H1 (cell line): ENCODE data around the gene CCDC116.

ENCODE experiments used
- TAF7 ChIP-seq: optimal IDR thresholded peaks from 2 replicates; pipeline ENCODE3; 2011; ENCODE audit warnings: low read depth, mild to moderate bottlenecking, inconsistent platforms, low read length, moderate library complexity, borderline replicate concordance
- TF ChIP-seq, protein P1 (sequence below), 3 experiments: IDR thresholded peaks; 1 replicate in 2 of 3; 2 replicates in 1 of 3; pipeline versions ENCODE4 v1.5.1 to v1.6.1; 2011; ENCODE audit warnings: low read length in 3 of 3, mild to moderate bottlenecking in 3 of 3, inconsistent platforms in 2 of 3, low read depth in 1 of 3, moderate library complexity in 1 of 3; ENCODE audit not compliant: insufficient read depth in 1 of 3; ENCODE audit errors: control extremely low read depth in 1 of 3
- TF ChIP-seq, protein P2 (sequence below): IDR thresholded peaks from 2 replicates; pipeline ENCODE4 v1.6.1; 2011; ENCODE audit warnings: low read length, improper control_type of control experiment

DNA sequence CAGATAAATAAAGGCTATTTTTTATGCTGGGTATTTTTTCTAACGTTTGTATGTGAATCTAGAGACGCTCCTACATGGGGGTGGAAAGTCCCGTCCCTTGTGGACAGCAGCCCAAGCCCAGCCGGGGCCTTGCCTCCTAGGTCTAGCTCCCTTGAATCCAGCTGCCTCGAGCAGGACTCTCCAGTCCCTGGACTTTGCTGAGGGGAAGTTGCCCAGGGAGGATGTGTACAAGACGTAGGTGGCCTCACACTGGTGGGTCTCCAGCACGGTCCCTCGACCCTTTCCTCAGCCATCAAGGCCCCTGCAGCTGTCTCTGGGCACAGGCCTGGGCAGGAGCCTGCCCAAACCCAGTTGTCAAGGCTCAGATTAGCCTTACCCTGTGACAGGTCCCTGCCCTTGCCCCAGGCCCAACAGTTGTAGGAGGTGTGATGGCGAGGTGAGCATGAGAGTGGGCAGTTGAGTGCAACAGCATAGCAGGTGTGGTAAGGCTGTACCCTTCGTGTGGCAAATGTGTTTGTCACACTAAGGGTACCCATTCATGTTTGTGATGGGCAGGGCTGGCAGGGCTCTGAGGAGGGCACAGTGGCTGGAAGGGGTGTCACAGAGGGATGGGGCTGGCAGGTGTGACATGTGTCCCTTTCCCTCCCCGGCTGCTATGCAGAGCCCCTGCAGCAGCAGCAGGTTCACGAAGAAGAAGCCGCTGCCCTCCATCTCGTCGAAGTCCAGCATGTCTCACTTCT, 3.4 kb downstream of the CCDC116 start:
- TF ChIP-seq, protein P1, sequence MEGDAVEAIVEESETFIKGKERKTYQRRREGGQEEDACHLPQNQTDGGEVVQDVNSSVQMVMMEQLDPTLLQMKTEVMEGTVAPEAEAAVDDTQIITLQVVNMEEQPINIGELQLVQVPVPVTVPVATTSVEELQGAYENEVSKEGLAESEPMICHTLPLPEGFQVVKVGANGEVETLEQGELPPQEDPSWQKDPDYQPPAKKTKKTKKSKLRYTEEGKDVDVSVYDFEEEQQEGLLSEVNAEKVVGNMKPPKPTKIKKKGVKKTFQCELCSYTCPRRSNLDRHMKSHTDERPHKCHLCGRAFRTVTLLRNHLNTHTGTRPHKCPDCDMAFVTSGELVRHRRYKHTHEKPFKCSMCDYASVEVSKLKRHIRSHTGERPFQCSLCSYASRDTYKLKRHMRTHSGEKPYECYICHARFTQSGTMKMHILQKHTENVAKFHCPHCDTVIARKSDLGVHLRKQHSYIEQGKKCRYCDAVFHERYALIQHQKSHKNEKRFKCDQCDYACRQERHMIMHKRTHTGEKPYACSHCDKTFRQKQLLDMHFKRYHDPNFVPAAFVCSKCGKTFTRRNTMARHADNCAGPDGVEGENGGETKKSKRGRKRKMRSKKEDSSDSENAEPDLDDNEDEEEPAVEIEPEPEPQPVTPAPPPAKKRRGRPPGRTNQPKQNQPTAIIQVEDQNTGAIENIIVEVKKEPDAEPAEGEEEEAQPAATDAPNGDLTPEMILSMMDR (IDR thresholded peaks at IDR 0.05; ENCODE audit: control extremely low read depth in 1 of 3, insufficient read depth in 1 of 3, low read depth in 1 of 3, low read length in 3 of 3) = no peak
- no peak for TF ChIP-seq TAF7
- TF ChIP-seq, protein P2, sequence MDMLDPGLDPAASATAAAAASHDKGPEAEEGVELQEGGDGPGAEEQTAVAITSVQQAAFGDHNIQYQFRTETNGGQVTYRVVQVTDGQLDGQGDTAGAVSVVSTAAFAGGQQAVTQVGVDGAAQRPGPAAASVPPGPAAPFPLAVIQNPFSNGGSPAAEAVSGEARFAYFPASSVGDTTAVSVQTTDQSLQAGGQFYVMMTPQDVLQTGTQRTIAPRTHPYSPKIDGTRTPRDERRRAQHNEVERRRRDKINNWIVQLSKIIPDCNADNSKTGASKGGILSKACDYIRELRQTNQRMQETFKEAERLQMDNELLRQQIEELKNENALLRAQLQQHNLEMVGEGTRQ = no peak
